ENCODE measurements around the gene PDE10A. TPM values are rescaled to one million over a fixed set of nuclear protein-coding genes. Genes with fewer than 3 reads are reported as not detected.

Gene PDE10A
- total RNA-seq, 1 donor from 2014 or later = 62.7 TPM

DNA sequence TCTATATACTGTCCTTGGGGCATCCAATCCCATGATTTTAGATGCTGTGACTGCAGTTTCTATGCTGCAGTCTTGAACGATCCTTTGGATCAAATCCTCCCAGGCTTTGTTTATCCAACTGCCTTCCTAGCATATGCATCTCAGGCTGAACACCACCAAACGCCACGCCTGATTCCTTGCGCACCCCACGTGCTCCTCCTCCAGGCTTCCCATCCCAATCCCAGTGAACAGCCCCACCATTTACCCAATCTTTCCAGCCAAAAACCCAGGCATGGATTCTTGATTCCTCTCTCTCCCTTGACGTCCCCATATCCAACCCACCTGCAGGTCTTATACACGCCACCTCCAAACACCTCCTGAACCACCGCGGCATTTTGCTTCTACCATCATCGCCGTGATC lies 7.8 kb downstream of the PDE10A start:
- DNase-seq = no peak

DNA sequence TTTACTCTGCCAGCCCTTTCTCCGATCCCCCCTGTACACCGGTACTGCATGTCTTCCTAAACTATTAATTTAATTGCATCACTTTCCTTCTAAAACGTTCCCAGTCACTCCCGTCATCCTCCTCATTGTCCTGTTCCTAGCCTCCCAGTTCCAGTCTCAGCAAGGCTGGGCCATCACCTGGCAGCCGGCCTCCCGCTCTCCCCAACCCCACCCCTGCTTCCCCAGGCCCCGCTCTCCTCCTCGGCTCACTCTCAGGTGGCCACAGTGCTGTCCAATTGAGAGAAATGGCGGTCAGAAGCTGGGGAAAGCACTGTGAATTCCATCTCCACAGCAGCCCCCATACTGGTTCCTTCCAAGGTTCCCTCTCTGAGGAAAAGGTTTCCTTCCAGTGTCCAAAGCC lies 8.9 kb downstream of the PDE10A start:
- DNase-seq = no peak

DNA sequence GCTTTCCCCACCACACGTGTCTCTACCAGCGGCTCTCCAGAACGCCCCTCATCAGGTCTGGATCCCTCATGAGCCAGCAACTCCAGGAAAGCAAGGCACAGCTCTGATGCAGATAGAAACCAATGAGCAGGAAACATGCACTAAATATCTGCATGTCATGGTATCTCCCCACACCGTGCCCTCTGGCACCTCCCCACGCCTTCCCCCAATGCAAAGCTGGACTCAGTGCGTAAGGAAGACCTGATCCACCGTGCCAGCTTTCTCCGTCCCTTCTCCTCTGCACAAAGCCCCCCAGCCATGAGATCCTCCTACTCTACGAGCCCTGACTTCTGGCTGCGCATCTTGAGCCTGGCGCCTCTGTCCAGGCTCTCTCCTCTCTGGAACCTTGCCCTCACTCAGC lies 9.4 kb downstream of the PDE10A start:
- DNase-seq = no peak

DNA sequence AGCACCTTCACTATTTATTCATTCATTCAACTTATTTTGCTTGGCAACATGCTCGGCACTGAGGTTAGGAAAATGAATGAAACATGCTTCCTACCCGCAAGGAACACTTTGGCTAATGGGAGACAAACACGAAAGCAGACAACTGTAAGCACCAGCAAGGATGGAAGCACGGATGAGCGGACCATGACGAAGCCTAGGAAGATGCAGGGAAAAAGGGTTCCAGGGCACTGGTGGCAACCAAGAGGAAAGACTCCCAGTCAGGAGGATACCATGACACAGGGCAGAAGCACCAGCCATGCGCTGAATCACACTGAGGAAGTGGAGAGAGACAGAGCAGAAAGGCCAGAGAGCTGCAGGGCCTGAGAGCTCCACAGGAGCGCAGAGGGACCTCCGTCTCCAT lies 9.8 kb downstream of the PDE10A start:
- DNase-seq = no peak

DNA sequence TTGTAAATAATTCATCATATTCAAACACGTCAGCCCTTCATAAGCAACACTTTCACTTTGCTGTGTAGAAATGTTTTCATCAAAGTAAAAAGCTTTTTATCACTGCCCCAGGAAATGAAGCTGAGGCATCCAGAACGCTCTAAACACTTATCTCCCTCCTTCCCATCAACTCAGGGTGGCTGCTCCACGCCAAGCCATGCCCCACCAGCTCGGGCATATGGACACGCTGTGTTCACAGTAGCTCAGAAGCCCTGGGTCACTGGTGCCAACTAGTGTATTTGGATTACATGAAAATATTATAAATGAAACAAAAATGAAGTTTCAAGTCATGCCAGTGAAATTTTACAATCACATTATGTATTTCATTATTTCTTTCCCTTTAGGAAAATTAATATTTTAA lies 10.3 kb downstream of the PDE10A start:
- DNase-seq = no peak

DNA sequence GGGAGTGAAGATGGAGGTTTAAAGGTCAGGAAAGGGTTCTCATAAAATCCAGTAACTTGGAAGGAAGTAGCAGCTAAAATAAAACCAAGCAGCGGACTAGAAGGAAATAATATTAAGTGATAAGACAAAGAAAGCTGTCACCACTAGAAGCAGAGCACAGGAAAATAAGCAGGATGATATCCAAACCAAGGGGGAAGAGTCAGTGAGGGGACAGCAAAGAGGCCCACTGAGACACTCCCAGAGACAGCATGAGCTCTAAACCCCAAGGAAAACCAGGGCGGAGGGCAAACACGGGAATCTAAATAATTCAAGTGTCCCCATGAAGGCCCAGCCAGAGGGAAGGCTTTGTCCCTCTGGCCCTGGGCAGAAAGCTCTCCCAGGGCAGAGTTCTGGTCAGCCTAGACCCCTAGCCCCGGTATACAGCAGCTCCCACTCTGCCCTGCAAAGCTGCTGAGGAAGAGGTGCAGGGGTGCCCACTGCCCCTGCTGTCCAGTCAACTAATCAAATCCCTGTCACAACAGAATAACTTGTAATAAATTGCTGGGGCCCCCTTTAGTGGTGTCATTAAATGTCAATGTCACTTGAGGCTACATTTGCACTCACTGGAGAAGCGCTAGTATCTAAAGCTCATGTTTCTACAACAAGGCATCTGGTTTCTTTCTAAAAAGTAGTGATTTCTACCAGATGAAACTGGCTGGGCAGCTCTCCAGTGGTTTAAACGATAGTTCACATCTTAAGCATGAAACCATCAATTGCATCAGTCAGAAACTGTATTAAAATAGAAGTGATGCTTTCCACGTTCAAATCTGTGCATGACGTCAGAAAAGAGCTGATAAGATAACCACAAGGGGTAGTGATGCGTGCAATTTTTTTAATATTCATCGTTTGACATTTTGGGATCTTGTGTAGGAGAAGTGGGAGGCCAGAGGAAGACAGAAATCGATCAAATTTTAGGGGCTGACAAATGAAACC lies 13.6 kb downstream of the PDE10A start:
- no peak for DNase-seq

DNA sequence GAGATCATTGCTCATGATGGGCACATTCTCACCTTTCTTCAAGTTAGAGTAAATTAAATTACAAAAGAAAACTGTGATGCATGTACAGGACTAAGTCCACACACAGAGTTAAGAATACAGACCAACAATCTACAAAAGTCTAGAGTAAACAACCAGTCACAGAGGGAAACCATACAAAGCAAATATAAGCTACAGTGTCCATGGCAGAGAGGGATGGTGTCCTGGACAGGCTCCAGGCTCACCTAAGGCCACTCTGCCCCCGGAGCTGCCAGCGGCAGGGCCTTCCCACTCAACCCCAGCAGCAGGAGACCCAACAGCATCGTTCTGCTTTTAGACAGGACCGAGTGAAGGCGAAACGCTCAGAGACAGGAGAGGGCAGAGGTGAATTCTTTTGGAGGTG lies 16.0 kb downstream of the PDE10A start:
- no peak for DNase-seq

DNA sequence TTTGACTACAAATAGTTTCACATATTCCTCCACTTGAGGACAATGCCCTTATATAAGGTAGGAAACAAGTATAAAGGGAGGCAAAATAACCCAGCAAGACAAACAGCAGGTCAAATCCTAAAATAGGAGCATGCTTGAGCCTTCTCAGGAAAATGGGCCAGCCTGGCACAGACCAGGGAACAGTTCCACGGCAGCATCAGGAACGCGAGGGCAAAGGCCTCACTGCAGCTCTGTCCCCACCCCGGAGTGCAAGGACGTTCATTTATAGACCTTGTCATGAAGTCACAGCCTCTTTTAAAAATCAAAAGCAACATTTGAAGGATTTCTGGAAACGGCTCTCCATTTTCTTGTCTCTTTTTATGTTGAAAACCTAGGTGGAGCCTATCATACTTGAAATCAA lies 17.1 kb downstream of the PDE10A start:
- no peak for DNase-seq

DNA sequence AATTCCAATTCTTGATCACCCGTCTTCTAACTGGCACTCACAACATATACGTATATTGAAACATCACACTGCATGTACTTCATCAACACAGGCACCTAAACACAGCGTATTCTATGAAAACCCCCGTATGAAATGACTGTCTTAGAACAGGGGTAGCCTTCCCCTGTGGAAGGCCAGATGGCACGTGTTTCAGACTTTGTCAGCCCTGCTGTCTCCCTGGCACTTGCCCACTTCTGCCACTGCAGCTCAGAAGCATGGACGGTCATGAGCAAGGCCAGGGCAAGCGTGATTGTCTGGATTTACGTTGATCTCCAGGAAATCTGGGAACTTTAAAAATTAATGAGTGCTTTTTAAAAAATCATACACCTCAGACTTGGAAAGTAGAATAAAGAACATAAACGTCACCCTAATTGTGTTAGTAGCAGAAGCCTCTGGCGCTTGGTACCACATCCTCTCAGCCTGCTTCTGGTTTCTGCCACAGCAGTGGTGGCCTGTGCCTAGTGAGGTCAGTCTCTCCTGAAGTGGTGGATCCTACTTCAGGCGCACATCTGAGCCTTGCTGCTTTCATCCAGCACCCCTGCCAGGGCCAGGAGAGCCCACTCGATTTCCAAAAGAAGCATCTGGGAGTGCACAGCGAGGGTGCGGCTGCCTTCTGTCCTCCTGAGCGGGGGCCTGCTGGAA lies 18.3 kb downstream of the PDE10A start:
- no peak for DNase-seq

DNA sequence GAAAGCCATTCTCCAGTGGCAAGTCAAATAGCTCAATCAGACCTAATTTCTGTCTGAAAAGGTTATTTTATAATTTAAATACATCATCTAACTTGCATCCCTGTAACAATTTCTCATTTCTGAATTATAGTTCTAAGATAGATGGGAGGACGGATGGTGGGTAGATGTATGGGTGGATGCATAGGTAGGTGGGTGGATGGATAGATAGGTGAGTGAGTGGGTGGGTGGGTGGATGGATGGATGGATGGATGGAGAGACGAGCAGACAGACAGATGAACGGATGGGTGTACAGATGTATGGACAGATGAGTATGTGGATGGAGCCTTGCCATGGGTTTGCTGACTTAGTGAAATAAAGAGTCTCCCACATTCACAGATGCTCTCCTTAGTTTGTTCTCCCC lies 20.0 kb downstream of the PDE10A start:
- no peak for DNase-seq

DNA sequence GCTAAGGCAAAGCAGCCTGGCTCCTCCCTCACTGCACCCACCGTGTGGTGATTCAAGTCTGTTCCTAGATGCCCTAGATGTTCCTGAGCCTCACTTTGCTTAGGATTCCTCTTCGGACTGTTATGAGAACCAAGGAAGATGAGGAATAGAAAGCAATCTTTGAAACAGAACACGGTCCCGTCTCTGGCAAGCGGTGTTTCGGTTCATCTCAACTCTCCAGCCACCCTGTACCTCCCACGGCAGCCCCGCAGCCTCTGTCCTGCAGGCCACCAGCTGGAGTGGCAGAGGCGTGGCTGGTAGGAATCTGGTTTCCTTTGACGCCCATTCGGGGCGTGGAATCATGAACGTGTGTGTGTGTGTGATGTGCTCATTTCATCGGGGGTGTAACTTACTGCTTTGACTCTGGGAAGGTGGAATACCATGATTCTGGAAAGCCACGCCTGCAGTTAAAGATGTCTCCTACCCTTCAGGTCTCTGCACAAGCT lies 21.3 kb downstream of the PDE10A start:
- DNase-seq = no peak

DNA sequence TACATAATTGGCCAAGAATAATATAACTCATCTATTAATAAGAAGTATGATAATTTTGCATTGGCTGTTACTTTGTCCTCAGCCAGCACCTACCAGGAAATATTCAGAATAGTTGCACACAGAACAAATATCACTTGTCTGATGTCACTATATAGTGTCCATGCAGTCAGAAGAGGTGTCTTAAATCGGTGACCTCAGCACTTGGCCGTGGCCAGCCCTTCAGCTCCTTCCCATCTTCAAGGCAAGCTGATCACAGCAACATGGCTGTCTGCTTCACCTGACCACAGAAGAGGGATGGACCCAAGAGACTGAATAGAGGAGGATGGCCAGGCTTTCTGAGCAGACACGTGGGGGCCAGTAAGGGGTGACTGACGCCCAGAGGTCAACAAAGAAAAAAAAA lies 22.2 kb downstream of the PDE10A start:
- no peak for DNase-seq

DNA sequence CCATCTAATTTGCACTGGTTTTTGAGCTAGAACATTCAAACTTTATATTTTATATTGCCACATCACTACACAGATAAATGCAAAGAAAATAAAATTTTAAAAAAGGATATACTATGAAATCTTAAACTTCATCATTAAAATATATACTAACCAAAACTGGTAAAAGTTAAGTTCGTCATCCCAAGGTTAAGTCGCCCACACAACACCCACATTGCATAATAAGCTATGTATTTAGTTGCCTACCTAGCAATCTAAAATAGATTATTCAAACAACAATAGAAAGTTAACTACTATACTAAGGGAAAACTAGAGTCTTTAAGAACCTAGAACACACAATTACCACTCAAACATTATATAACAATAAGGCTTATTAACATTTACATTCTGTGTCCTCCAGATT lies 24.5 kb downstream of the PDE10A start:
- DNase-seq = no peak

DNA sequence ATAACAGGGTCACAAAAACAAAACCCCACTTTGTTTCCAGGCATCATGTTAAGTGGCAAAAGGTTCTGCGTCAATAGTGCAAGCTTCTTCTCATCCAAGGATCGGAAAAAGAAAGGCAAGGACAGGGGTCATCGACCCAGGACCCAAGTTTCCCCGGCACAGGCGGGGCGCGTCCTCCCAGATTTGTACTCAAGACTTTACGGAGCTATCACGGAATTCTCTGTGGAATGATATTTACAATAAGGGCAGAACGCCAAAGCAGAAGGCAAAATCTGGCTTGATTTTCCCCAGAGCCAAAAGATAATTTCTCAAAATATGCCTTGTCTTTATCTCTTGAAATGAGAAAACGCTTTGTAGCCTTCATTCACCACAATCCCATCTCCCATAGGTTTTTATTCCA lies 25.5 kb downstream of the PDE10A start:
- no peak for DNase-seq

DNA sequence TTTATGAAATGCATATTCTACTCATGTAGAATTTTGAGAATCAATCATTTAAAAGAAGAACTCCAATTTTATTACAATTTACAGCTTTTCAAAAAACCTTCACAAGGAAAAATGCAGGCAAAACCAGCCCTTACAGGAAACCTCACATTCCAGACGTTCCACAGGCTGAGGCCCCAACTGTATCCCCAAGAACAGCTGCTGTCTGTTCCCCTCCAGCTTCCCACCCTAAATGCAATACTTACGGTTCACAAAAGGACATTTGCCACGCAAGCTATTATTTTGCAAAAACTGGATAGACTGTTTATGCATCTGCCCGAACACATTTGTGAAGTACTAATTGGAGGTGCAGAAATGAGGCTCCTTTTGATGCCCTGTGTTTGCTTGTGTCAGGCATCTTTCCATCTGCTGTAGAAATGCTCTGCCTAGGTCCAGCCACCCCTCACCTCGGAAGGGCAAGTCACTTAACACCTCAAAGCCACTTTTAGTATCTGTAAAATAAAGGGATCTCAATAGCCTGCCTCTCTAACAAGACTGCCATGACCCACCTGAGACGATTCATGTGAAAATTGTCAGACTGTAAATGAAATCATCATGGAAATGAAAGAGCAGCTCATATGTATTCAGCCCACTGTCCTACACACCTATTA lies 26.5 kb downstream of the PDE10A start:
- no peak for DNase-seq

DNA sequence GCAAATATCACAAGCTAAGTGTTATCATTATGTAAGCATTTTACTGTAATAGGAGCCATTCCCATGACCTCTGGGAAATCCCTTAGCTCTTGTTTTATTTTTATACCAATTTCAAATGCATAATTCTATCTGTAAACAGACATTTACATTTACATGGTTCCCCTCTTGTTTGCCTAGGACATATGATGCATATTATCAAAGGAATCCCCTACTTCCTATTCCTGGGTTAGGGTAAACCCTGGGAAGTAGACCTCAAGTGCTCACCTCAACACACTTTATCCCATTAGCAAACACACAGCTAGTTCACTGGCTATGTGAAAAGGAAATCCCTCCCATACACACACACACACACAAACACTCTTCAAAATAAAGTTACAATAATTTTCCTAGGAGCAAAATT lies 27.1 kb downstream of the PDE10A start:
- no peak for DNase-seq

DNA sequence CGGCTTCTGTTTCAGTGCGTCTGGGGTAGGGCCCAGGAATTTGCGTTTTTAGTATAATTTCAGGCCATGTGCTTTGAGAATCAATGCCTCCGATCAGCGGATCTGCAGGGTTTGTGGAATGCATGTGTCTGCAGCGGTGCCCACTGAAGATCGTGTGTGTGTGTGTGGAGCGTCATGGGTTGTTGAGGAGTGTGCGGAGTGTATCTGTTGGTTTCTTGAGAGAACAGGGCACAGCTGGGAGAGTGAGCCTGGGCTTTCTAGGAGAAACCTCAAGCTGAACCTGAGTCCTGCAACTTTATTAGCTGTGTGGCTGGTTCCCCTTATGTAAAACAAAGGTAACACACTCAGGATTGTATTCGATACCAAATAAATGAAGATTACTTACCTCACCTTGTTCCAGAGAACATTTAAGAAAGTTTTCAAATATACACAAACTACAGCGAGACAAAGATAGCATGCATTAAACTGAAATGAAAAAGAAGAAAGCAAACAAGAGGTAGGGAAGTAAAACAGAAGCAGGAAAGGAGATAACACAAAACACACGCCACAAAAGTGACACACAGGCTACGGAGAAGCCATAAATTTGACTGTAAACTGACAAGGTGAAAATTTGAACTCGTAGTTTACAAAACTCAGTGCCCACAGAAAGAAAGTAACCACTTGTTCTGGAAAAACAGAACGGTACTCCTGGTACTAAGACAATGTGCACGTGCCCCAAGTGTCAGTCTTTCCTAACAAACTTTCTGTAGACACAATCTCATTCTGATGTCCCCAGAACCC lies 28.8 kb downstream of the PDE10A start:
- no peak for DNase-seq

DNA sequence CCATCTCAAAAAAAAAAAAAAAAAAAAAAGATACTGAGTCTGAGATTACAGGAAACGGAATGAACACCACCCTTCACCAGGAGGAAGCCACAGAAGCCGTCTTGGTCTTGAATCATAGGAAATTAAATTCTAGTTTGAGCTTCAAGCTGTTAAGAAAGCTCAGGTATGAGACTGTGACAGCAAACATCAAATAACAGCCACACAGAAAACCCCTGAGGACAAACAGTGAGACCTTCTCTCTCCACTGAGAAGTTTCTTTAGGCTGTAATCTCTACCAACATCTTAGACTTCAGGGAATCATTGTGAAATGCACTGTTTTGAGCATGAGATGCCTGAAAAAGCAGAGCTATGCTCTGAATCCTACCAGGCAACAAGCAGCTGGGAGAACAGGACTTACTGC lies 30.8 kb downstream of the PDE10A start:
- no peak for DNase-seq

DNA sequence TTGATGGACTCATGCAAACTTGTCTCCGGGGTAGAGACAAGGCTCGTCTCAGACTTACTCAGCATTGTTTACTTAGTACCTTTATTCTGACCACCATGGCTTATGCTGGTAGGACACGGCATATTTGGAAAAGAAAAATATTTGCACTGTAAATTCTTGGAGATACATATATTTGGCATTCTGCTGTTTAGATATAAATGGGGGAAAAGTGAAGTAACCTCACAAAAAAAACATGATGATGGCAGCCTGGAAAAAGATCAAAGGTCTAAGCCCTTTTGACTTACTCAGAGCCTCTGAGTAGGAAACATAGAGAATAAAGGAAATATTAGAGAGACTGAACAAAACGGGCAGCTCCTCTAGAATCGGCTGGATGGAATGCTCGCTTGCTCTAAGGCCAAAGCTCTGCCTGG lies 32.5 kb downstream of the PDE10A start:
- DNase-seq = no peak

DNA sequence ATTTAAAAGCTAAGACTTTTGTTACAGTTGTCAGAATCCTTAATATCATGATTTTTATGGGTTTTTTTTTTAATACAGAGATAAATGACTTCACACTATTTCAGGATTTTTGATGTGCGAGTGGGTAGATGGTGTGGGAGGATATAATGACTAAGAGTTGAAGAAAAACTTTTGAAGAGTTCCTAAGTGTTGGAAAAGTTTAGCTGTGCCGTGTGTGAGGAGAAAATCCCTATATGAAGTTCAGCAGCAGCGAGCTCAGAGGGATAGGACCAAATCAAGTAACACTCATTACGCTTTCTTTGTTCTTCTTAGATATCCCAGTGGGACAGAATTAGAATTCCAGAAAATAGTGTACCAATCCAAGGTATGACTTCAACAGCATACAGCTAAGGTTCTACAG lies 34.1 kb downstream of the PDE10A start:
- no peak for DNase-seq

DNA sequence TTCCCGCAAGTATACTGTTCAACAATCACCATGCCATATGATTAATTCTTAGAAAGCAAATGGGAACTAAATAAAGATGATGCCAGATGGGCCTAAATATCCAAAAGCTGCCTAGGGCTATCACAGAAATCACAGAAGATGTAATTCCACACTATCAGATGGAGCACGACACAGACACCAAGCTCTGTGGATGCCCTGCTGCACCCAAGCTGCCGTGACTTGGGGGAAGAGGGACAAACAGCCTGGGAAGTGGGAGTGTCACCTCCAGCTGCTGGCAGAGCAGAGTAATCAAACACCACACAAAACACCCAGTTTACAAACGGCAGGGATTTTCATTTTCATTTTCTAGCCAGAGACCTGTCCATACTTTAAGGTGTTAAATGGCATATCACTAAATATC lies 35.7 kb downstream of the PDE10A start:
- no peak for DNase-seq

DNA sequence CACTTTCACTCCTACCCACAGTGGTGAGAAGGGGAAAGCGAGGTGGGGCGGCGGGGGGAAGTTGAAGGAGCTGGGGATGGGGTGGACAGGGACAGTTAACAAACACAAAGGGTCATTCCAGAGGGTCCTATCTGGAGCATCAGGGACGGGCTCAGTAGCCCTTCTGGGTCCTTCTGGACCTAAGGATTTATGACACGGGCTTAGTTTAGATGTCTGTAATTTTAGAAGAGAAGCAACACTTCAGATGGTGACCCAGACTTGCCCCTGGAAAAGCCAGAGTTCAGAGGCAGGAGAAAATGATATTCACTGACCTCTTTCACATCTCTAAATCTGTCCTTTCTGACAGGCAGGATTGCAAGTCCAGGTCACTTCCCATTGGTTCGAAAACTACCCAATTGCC lies 36.3 kb downstream of the PDE10A start:
- DNase-seq = no peak

All from occipital lobe (tissue), 2 donors.